Stimulated activated naive CD8-positive, alpha-beta T cell treated with anti-CD3 and anti-CD28 coated beads, Interleukin-15, amount 100 ng/mL, for 72 hours (primary cell): ENCODE data around the gene ITM2A.

Source experiments
- ATAC-seq: fragments of 150-1000 bp; cut with Tn5 transposase; 2 replicates; pipeline ENCODE4 v1.10.0; 2021; ENCODE audit warnings: mild to moderate bottlenecking, moderate library complexity
- DNase-seq, 2 donors: peaks; one replicate each; pipeline ENCODE4 v3.0.0; 2021 to 2022
- H3K27ac Mint-ChIP-seq, 2 donors: one replicate each; pipeline ENCODE4 v1.8.0; 2022; ENCODE audit warnings: mild to moderate bottlenecking in 2 of 2, mixed read lengths in 2 of 2, moderate library complexity in 2 of 2
- H3K27me3 Mint-ChIP-seq: one replicate; pipeline ENCODE4 v1.8.0; 2022; ENCODE audit warnings: mixed read lengths
- H3K4me1 Mint-ChIP-seq: one replicate; pipeline ENCODE4 v1.8.0; 2022; ENCODE audit warnings: mild to moderate bottlenecking, mixed read lengths
- H3K4me3 Mint-ChIP-seq, 2 donors: one replicate each; pipeline ENCODE4 v1.8.0; 2022; ENCODE audit warnings: mild to moderate bottlenecking in 2 of 2, mixed read lengths in 2 of 2, moderate library complexity in 1 of 2
- H3K9me3 Mint-ChIP-seq, 2 donors: one replicate each; pipeline ENCODE4 v1.8.0; 2022; ENCODE audit warnings: mixed read lengths in 2 of 2

The ITM2A gene

DNA sequence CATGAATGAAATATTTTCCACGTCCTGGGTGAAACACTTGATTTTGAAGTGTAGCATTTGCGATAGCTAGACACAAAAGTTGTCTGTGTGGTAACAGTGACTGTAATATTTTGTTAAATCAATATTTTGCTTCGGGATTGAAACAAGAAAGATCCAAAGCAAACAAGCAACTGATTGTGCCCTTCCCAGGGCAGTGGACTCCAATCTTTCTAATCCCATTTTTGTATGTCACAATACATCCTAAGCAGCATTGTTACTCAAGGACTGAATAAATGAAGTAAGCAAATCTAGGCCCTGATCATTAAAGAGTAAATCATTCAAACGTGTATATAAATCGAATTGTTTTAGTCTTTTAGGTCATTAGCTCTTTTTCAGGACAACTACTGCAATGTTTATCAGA lies 2.8 kb downstream of the ITM2A start:
- no peaks in the 10 kb centered on the region for H3K9me3 Mint-ChIP-seq
- peak overlapping the region in 1 of 2 donors; percentile 69 for H3K27ac Mint-ChIP-seq
- H3K27me3 Mint-ChIP-seq, result no peaks in the 10 kb centered on the region
- peak overlapping the region; percentile 10 to 79 for H3K4me3 Mint-ChIP-seq
- H3K4me1 Mint-ChIP-seq, result peaks cover 37% of the 10 kb centered on the region
- DNase-seq, result no peak
- no peak for ATAC-seq

DNA sequence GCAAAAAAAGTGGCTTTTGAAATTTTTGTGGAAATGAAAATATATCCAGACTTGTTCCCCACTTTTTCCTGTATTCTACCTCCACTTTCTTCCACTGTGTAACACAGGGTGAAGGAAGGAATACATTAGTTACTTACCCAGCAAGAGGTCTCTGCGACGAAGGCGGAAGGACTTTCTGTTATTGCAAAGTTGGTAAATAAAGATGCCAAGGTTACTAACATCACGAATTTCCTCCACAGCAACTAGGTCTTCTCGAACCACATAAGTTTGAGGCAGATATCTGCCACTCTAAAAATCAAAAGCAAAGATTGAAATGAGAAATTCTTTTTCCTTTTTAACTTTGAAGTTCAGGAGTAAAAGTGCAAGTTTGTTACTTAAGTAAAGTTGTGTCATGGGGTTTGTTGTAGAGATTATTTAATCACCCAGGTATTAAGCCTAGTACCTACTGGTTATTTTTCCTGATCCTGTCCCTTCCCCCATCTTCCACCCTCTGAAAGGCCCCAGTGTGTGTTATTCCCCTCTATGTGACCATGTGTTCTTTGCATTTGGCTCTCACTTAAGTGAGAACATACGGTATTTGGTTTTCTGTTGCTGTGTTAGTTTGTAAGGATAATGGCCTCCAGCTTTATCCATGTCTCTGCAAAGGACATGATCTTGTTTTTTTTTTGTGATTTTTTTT lies 5.8 kb downstream of the ITM2A start:
- Mint-ChIP-seq H3K9me3 (peaks cover 0 to 4% of the 10 kb centered on the region in 2 donors), H3K4me3 (peak overlapping the region in 1 of 2 donors; percentile 51), H3K27me3 (no peaks in the 10 kb centered on the region), H3K27ac (peak overlapping the region in 1 of 2 donors; percentile 74), H3K4me1 (peaks cover 23% of the 10 kb centered on the region)
- DNase-seq (no peak), ATAC-seq (no peak)

DNA sequence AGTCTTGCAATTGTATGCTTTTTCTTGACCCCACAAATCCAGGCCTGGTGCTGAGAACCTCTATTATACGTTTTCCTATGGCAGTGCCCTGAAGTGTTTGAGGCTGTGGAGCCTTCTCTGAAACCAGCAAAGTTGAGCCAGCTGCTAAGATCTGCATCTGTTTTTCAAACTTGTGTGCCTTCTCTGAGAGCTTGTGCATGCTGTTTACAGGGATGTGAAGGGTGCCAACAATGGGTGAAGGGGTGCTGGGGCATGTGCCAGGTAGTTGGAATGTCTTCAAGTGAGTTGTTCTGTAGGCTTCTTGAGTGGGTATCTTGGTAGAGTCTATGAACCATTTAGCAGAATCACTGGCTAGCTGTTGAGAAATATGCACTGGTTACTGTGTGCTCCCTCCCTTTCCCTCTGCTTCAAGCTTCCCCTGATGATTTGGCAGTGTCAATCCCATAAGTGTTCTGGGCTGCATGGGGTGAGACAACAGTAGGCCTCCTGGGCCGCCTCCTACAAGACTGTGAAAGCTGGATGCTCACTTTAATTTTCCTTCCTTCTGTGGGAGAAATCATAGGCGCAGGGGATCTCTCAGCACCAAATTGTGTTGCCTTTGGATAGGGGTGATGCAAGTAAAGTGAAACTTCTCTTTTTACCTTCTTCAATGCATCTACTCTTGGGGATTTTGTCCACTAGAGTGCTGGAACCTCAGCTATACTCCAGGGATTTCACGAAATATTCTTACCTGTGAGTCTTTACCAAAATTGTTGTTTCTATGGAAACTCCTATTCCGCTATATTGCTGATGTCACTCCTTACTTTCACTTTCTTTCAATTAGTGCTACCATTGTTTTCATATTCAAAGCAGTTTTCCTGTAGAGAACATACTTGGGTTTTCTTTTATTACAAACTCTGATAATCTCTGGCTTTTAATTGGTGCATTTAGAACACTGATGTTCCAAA lies 30.0 kb downstream of the ITM2A start:
- no peaks in the 10 kb centered on the region for H3K27me3 Mint-ChIP-seq
- peak overlapping the region; percentile 82 to 97 for H3K27ac Mint-ChIP-seq
- peaks cover 25% of the 10 kb centered on the region for H3K4me1 Mint-ChIP-seq
- no peak for DNase-seq
- H3K9me3 Mint-ChIP-seq, result no peaks in the 10 kb centered on the region
- no peak for ATAC-seq
- H3K4me3 Mint-ChIP-seq, result peak overlapping the region; percentile 73 to 78

DNA sequence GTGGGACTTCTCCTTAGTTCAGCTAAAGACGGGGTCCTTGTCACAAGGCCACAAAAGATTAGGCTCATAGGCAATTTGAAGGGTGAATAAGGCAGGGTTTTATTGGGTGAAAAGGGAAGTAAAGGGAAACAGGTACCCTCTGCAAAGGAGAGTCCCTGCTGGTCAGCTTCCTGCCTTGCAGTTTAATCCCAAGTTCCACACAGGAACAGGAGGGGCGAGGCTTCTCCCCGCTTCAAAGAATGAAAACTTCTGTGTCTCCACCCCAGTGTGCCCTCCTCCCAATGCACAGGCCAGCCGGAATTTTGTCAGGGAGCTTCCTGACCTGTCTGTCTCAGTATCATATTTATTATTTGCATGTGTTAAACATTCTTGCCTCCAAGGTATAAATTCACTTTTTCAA lies 37.1 kb downstream of the ITM2A start:
- Mint-ChIP-seq H3K27me3 (no peaks in the 10 kb centered on the region), H3K27ac (no peak overlapping the region), H3K4me1 (peaks cover 6% of the 10 kb centered on the region), H3K9me3 (no peaks in the 10 kb centered on the region), H3K4me3 (no peak overlapping the region)
- ATAC-seq (no peak), DNase-seq (no peak)

DNA sequence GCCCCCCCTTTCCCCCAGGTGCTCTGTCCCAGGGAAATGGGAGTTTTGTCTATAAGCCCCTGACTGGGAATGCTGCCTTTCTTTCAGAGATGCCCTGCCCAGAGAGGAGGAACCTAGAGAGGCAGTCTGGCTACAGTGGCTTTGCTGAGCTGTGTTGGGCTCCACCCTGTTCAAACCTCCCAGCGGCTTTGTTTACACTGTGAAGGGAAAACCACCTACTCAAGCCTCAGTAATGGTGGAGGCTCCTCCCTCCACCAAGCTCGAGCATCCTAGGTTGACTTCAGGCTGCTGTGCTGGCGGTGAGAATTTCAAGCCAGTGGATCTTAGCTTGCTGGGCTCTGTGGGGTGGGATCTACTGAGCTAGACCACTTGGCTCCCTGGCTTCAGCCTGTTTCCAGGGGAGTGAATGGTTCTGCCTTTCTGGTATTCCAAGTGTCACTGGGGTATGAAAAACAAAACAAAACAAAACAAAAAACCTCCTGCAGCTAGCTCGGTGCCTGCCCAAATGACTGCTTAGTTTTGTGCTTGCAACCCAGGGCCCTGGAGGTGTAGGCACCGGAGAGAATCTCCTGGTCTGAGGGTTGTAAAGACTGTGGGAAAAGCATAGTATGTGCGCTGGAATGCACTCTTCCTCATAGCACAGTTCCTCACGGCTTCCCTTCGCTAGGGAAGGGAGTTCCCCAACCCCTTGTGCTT lies 41.7 kb downstream of the ITM2A start:
- ATAC-seq (peak; percentile 62), DNase-seq (peak in 1 of 2 donors; percentile 10)
- Mint-ChIP-seq H3K4me1 (no peaks in the 10 kb centered on the region), H3K4me3 (peak overlapping the region; percentile 29 to 69), H3K9me3 (no peaks in the 10 kb centered on the region), H3K27ac (peak overlapping the region in 1 of 2 donors; percentile 34), H3K27me3 (no peaks in the 10 kb centered on the region)
